ENCODE results near the gene APOB.

- TF ChIP-seq EZH2 (IDR thresholded peaks at IDR 0.05; ENCODE audit: insufficient read depth, poor library complexity, severe bottlenecking) (no peak), EZH2phosphoT487 (IDR thresholded peaks at IDR 0.05; ENCODE audit: insufficient read depth, low read depth) (no peak)
Observed at GRCh38 chr2:21008014-21008789, 35.7 kb downstream of the APOB start.
